B cell (primary cell): ENCODE results near the gene PCSK6. TPM values are rescaled to one million over a fixed set of nuclear protein-coding genes. Genes with fewer than 3 reads are reported as not detected.

Experiments used
- ATAC-seq: fragments of 200-7000 bp; cut with Tn5 transposase; one replicate; pipeline ENCODE4 v1.10.0; 2021; ENCODE audit warnings: low read depth, mild to moderate bottlenecking, moderate number of reproducible peaks, moderate library complexity
- CTCF ChIA-PET: fragments of 350-600 bp; sonication (Branson Sonifier 250); formaldehyde crosslinking; loops from one replicate; lab custom pipeline; 2021; ENCODE audit warnings: antibody characterized with exemption, inconsistent platforms; lab: Charles Lee
- POLR2A ChIA-PET: fragments of 350-600 bp; sonication (Branson Sonifier 250); formaldehyde crosslinking; loops from one replicate; lab custom pipeline; 2021; ENCODE audit warnings: antibody characterized with exemption; lab: Charles Lee
- DNase-seq: peaks from one replicate; pipeline ENCODE4 v3.0.0; 2013
- H2AFZ ChIP-seq: 2 replicates; pipeline ENCODE4 v1.6.1; 2012; ENCODE audit warnings: mild to moderate bottlenecking, low read depth, low read length; ENCODE audit not compliant: insufficient read depth, poor library complexity, severe bottlenecking
- H3K27ac ChIP-seq, 2 donors: 1 replicate in 1 of 2; 2 replicates in 1 of 2; pipeline ENCODE4 v1.5.1; 2012 to 2013; ENCODE audit warnings: low read length in 2 of 2, mild to moderate bottlenecking in 2 of 2, moderate library complexity in 1 of 2
- H3K27me3 ChIP-seq, 4 experiments: fragments of 200-600 bp in 1 of 4; sonication (generic) in 1 of 4; replicated peaks in 1 of 4; 1 replicate in 2 of 4; 2 replicates in 2 of 4; pipeline versions ENCODE4 v1.6.1 to v1.7.0; 2013 to 2016; ENCODE audit warnings: low read length in 3 of 4, mild to moderate bottlenecking in 2 of 4, mixed read lengths in 1 of 4, moderate library complexity in 1 of 4; ENCODE audit not compliant: insufficient read depth in 4 of 4, control insufficient read depth in 3 of 4; ENCODE audit errors: control extremely low read depth in 1 of 4
- H3K36me3 ChIP-seq, 2 experiments: replicated peaks in 1 of 2; 1 replicate in 1 of 2; 2 replicates in 1 of 2; pipeline versions ENCODE4 v1.6.1 to v1.7.1; 2013; ENCODE audit warnings: low read length in 1 of 2; ENCODE audit not compliant: insufficient read depth in 2 of 2, control insufficient read depth in 1 of 2; ENCODE audit errors: control extremely low read depth in 1 of 2, extremely low read depth in 1 of 2
- H3K4me1 ChIP-seq, 2 donors: fragments of 200-600 bp in 1 of 2; sonication (generic) in 1 of 2; 1 replicate in 1 of 2; 2 replicates in 1 of 2; pipeline versions ENCODE4 v1.5.1 to v1.6.1; 2013 to 2017; ENCODE audit warnings: low read length in 2 of 2; ENCODE audit not compliant: control insufficient read depth in 2 of 2, insufficient read depth in 2 of 2
- H3K4me2 ChIP-seq: replicated peaks from 2 replicates; pipeline ENCODE3; 2012; ENCODE audit warnings: mild to moderate bottlenecking, low read depth, low read length; ENCODE audit not compliant: poor library complexity, severe bottlenecking
- H3K4me3 ChIP-seq, 5 experiments: fragments of 200-600 bp in 1 of 5; sonication (generic) in 1 of 5; 1 replicate in 3 of 5; 2 replicates in 2 of 5; pipeline versions ENCODE4 v1.5.1 to v1.7.0; 2011 to 2016; ENCODE audit warnings: low read length in 4 of 5, mild to moderate bottlenecking in 4 of 5, low read depth in 2 of 5, control low read depth in 1 of 5, moderate library complexity in 1 of 5; ENCODE audit not compliant: insufficient read depth in 1 of 5; ENCODE audit errors: control extremely low read depth in 1 of 5, extremely low read depth in 1 of 5
- H3K79me2 ChIP-seq: fragments of 200-600 bp; sonication (generic); one replicate; pipeline ENCODE4 v1.6.0; 2016; ENCODE audit warnings: low read length; ENCODE audit not compliant: control insufficient read depth, insufficient read depth
- H3K9ac ChIP-seq: fragments of 200-600 bp; sonication (generic); 2 replicates; pipeline ENCODE4 v1.6.1; 2017; ENCODE audit warnings: mild to moderate bottlenecking, low read length, moderate library complexity
- H3K9me3 ChIP-seq, 3 donors: one replicate each; pipeline versions ENCODE4 v1.6.1 to v1.7.1; 2013; ENCODE audit warnings: low read length in 2 of 3; ENCODE audit not compliant: control insufficient read depth in 2 of 3, insufficient read depth in 1 of 3; ENCODE audit errors: control extremely low read depth in 1 of 3
- H4K20me1 ChIP-seq: 2 replicates; pipeline ENCODE4 v1.6.0; 2012; ENCODE audit warnings: mild to moderate bottlenecking, low read length; ENCODE audit not compliant: insufficient read depth, control insufficient read depth, poor library complexity, severe bottlenecking
- H3K27ac Mint-ChIP-seq: one replicate; pipeline ENCODE4 v1.8.0; 2021; ENCODE audit warnings: mixed read lengths
- H3K27me3 Mint-ChIP-seq: one replicate; pipeline ENCODE4 v1.8.0; 2021; ENCODE audit warnings: mixed read lengths
- H3K4me1 Mint-ChIP-seq: one replicate; pipeline ENCODE4 v1.8.0; 2021; ENCODE audit warnings: mixed read lengths
- H3K4me3 Mint-ChIP-seq: one replicate; pipeline ENCODE4 v1.8.0; 2021; ENCODE audit warnings: mixed read lengths
- H3K9me3 Mint-ChIP-seq: one replicate; pipeline ENCODE4 v1.8.0; 2022; ENCODE audit warnings: mixed read lengths; ENCODE audit not compliant: insufficient read depth
- CTCF ChIP-seq: fragments of 200-600 bp; IDR thresholded peaks from one replicate; pipeline ENCODE4 v1.8.0; 2022; ENCODE audit warnings: antibody characterized with exemption, mild to moderate bottlenecking
- EZH2 ChIP-seq: IDR thresholded peaks from 2 replicates; pipeline ENCODE4 v1.6.1; 2012; ENCODE audit warnings: borderline replicate concordance, low read depth, mild to moderate bottlenecking, moderate library complexity, low read length; ENCODE audit not compliant: insufficient read depth, poor library complexity, severe bottlenecking
- WGBS: methylation state at CpG from one replicate; pipeline ENCODE4 v1.1.5; 2013; ENCODE audit warnings: missing lambda C conversion rate; ENCODE audit not compliant: insufficient coverage; 5-methylcytosine and 5-hydroxymethylcytosine counted together
- intact Hi-C: fragments of 100-400 bp; cut with micrococcal nuclease; formaldehyde crosslinking; loops from one replicate; pipeline ENCODE4 v1.10.0; 2022
- polyA plus RNA-seq: library from polyadenylated mRNA; depleted of rRNA; stranded (reverse); fragments of >200 nt; gene quantifications from 2 replicates; pipeline ENCODE4 v1.2.3, GENCODE V29; 2012
- total RNA-seq, 2 donors: library from RNA; stranded (reverse); fragments of 120-200 nt in 1 of 2; gene quantifications; 1 replicate in 1 of 2; 2 replicates in 1 of 2; pipeline versions ENCODE4 v1.2.3 to v1.2.4, GENCODE V29; 2013 to 2022

The PCSK6 gene
- total and polyA plus RNA-seq, 2 donors (not counting 1 experiment from before 2014, with no cell fraction given) = 0.66 to 1.6 TPM

- 76% methylated on average over 14 of the region's 18 CpGs for WGBS
- no peak for ATAC-seq
- H3K27ac Mint-ChIP-seq = no peak overlapping the region
- peaks cover 0 to 12% (median 0%) of the 10 kb centered on the region in 4 experiments for H3K27me3 ChIP-seq
- peaks cover 8 to 13% of the 10 kb centered on the region in 2 donors for H3K4me1 ChIP-seq
- intact Hi-C loops = no loop called here
- H3K36me3 ChIP-seq = no peaks in the 10 kb centered on the region
- H3K9me3 Mint-ChIP-seq = no peaks in the 10 kb centered on the region
- H3K27ac ChIP-seq = no peak overlapping the region
- peaks cover 7% of the 10 kb centered on the region for H3K4me1 Mint-ChIP-seq
- H4K20me1 ChIP-seq = no peaks in the 10 kb centered on the region
- no peak overlapping the region for H3K4me3 ChIP-seq
- H3K27me3 Mint-ChIP-seq = peaks cover 54% of the 10 kb centered on the region
- H2AFZ ChIP-seq = no peak overlapping the region
- H3K4me3 Mint-ChIP-seq = no peak overlapping the region
- H3K79me2 ChIP-seq = no peaks in the 10 kb centered on the region
- no peak for DNase-seq
- no peaks in the 10 kb centered on the region for H3K9me3 ChIP-seq
- POLR2A ChIA-PET = no interaction called here
- no peak overlapping the region for H3K4me2 ChIP-seq
- no peak for TF ChIP-seq EZH2
- no peak for TF ChIP-seq CTCF
- no peak overlapping the region for H3K9ac ChIP-seq
- CTCF ChIA-PET = no interaction called here
Measured at GRCh38 chr15:101505610-101506337, 16.3 kb upstream of the PCSK6 start.

GRCh38 chr15:101504866-101505609, 15.5 kb upstream of the PCSK6 start:
- peaks cover 11% of the 10 kb centered on the region for H3K4me1 Mint-ChIP-seq
- Histone ChIP-seq H3K79me2 (no peaks in the 10 kb centered on the region), H3K27me3 (peaks cover 0 to 12% (median 1%) of the 10 kb centered on the region in 4 experiments), H3K9me3 (no peaks in the 10 kb centered on the region), H3K4me3 (no peak overlapping the region), H2AFZ (no peak overlapping the region), H3K4me2 (no peak overlapping the region), H4K20me1 (no peaks in the 10 kb centered on the region), H3K36me3 (no peaks in the 10 kb centered on the region), H3K27ac (no peak overlapping the region), H3K4me1 (peaks cover 14 to 17% of the 10 kb centered on the region in 2 donors), H3K9ac (no peak overlapping the region)
- H3K27me3 Mint-ChIP-seq = peaks cover 47% of the 10 kb centered on the region
- intact Hi-C loops = no loop called here
- no peak overlapping the region for H3K4me3 Mint-ChIP-seq
- ATAC-seq = no peak
- no peak overlapping the region for H3K27ac Mint-ChIP-seq
- ChIA-PET POLR2A (no interaction called here), CTCF (interaction anchor here (0.6 kb wide), 1 partner anchor 94 kb away, joined by 4 read pairs; no protein-coding TSS in a partner anchor)
- H3K9me3 Mint-ChIP-seq = no peaks in the 10 kb centered on the region
- no peak for DNase-seq
- WGBS = 94% methylated on average over 11 of the region's 17 CpGs
- no peak for TF ChIP-seq CTCF
- TF ChIP-seq EZH2 = no peak
